HEK293 (cell line): ENCODE results near the gene FAM221A.

ENCODE experiments used
- MEIS1 ChIP-seq: sonication (generic); formaldehyde crosslinking; IDR thresholded peaks from 2 replicates; pipeline ENCODE4 v1.8.1; 2022; ENCODE audit warnings: missing genetic modification reagents, mild to moderate bottlenecking, borderline replicate concordance
- RBAK ChIP-seq: fragments of 450-650 bp; formaldehyde crosslinking; IDR thresholded peaks from 2 replicates; pipeline ENCODE4 v1.5.1; 2016; ENCODE audit warnings: missing biosample characterization, missing genetic modification characterization
- TCF7L2 ChIP-seq: IDR thresholded peaks from 2 replicates; pipeline ENCODE4 v1.6.1; 2011; ENCODE audit warnings: low read depth, mild to moderate bottlenecking, inconsistent platforms, low read length, moderate library complexity, borderline replicate concordance
- ZBTB26 ChIP-seq: fragments of 450-650 bp; formaldehyde crosslinking; optimal IDR thresholded peaks from 2 replicates; pipeline ENCODE3; 2016; ENCODE audit warnings: missing biosample characterization, mild to moderate bottlenecking, missing genetic modification characterization
- ZNF140 ChIP-seq: fragments of 450-650 bp; formaldehyde crosslinking; IDR thresholded peaks from 2 replicates; pipeline ENCODE4 v1.5.1; 2016; ENCODE audit warnings: missing biosample characterization, missing genetic modification characterization
- ZNF223 ChIP-seq: fragments of 450-650 bp; formaldehyde crosslinking; IDR thresholded peaks from 2 replicates; pipeline ENCODE4 v1.5.1; 2016; ENCODE audit warnings: missing biosample characterization, missing genetic modification characterization
- ZNF24 ChIP-seq: fragments of 450-650 bp; formaldehyde crosslinking; IDR thresholded peaks from 2 replicates; pipeline ENCODE4 v1.5.1; 2016; ENCODE audit warnings: missing biosample characterization, missing genetic modification characterization
- ZNF292 ChIP-seq: fragments of 450-650 bp; formaldehyde crosslinking; IDR thresholded peaks from 2 replicates; pipeline ENCODE4 v1.5.1; 2016; ENCODE audit warnings: low read depth, missing biosample characterization, missing genetic modification characterization, borderline replicate concordance
- ZNF423 ChIP-seq: fragments of 450-650 bp; formaldehyde crosslinking; IDR thresholded peaks from 2 replicates; pipeline ENCODE4 v1.5.1; 2016; ENCODE audit warnings: missing biosample characterization, missing genetic modification characterization
- ZNF530 ChIP-seq: fragments of 450-650 bp; formaldehyde crosslinking; IDR thresholded peaks from 2 replicates; pipeline ENCODE4 v1.5.1; 2016; ENCODE audit warnings: low read depth, missing biosample characterization, missing genetic modification characterization
- ZNF639 ChIP-seq: fragments of 450-650 bp; formaldehyde crosslinking; IDR thresholded peaks from 2 replicates; pipeline ENCODE4 v1.5.1; 2016; ENCODE audit warnings: missing biosample characterization, missing genetic modification characterization
- TF ChIP-seq, protein P1 (sequence below): fragments of 450-650 bp; formaldehyde crosslinking; IDR thresholded peaks from 2 replicates; pipeline ENCODE4 v1.5.1; 2016; ENCODE audit warnings: missing biosample characterization, missing genetic modification characterization
- TF ChIP-seq, protein P2 (sequence below): fragments of 450-650 bp; formaldehyde crosslinking; IDR thresholded peaks from 2 replicates; pipeline ENCODE4 v1.5.1; 2016; ENCODE audit warnings: missing biosample characterization, missing genetic modification characterization
- TF ChIP-seq, protein P3 (sequence below): fragments of 450-650 bp; formaldehyde crosslinking; conservative IDR thresholded peaks from 2 replicates; pipeline ENCODE4 v1.5.1; 2016; ENCODE audit warnings: low read depth, missing biosample characterization, missing genetic modification characterization

- TF ChIP-seq, protein P1, sequence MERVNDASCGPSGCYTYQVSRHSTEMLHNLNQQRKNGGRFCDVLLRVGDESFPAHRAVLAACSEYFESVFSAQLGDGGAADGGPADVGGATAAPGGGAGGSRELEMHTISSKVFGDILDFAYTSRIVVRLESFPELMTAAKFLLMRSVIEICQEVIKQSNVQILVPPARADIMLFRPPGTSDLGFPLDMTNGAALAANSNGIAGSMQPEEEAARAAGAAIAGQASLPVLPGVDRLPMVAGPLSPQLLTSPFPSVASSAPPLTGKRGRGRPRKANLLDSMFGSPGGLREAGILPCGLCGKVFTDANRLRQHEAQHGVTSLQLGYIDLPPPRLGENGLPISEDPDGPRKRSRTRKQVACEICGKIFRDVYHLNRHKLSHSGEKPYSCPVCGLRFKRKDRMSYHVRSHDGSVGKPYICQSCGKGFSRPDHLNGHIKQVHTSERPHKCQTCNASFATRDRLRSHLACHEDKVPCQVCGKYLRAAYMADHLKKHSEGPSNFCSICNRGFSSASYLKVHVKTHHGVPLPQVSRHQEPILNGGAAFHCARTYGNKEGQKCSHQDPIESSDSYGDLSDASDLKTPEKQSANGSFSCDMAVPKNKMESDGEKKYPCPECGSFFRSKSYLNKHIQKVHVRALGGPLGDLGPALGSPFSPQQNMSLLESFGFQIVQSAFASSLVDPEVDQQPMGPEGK (tag by site-specific recombination) = no peak
- TF ChIP-seq ZNF24 = no peak
- TF ChIP-seq, protein P2, sequence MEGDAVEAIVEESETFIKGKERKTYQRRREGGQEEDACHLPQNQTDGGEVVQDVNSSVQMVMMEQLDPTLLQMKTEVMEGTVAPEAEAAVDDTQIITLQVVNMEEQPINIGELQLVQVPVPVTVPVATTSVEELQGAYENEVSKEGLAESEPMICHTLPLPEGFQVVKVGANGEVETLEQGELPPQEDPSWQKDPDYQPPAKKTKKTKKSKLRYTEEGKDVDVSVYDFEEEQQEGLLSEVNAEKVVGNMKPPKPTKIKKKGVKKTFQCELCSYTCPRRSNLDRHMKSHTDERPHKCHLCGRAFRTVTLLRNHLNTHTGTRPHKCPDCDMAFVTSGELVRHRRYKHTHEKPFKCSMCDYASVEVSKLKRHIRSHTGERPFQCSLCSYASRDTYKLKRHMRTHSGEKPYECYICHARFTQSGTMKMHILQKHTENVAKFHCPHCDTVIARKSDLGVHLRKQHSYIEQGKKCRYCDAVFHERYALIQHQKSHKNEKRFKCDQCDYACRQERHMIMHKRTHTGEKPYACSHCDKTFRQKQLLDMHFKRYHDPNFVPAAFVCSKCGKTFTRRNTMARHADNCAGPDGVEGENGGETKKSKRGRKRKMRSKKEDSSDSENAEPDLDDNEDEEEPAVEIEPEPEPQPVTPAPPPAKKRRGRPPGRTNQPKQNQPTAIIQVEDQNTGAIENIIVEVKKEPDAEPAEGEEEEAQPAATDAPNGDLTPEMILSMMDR = no peak
- TF ChIP-seq, protein P3, sequence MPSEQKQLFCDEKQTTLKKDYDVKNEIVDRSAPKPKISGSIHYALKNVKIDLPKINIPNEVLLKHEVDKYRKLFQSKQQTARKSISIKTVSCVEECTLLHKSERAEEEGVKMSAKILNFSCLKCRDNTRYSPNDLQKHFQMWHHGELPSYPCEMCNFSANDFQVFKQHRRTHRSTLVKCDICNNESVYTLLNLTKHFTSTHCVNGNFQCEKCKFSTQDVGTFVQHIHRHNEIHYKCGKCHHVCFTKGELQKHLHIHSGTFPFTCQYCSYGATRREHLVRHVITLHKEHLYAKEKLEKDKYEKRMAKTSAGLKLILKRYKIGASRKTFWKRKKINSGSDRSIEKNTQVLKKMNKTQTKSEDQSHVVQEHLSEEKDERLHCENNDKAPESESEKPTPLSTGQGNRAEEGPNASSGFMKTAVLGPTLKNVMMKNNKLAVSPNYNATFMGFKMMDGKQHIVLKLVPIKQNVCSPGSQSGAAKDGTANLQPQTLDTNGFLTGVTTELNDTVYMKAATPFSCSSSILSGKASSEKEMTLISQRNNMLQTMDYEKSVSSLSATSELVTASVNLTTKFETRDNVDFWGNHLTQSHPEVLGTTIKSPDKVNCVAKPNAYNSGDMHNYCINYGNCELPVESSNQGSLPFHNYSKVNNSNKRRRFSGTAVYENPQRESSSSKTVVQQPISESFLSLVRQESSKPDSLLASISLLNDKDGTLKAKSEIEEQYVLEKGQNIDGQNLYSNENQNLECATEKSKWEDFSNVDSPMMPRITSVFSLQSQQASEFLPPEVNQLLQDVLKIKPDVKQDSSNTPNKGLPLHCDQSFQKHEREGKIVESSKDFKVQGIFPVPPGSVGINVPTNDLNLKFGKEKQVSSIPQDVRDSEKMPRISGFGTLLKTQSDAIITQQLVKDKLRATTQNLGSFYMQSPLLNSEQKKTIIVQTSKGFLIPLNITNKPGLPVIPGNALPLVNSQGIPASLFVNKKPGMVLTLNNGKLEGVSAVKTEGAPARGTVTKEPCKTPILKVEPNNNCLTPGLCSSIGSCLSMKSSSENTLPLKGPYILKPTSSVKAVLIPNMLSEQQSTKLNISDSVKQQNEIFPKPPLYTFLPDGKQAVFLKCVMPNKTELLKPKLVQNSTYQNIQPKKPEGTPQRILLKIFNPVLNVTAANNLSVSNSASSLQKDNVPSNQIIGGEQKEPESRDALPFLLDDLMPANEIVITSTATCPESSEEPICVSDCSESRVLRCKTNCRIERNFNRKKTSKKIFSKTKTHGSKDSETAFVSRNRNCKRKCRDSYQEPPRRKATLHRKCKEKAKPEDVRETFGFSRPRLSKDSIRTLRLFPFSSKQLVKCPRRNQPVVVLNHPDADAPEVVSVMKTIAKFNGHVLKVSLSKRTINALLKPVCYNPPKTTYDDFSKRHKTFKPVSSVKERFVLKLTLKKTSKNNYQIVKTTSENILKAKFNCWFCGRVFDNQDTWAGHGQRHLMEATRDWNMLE (tag by site-specific recombination) = no peak
- no peak for TF ChIP-seq ZNF530 (tag by site-specific recombination)
- TF ChIP-seq ZNF140 (tag by site-specific recombination) = no peak
- TF ChIP-seq ZBTB26 (tag by site-specific recombination) = no peak
- TF ChIP-seq RBAK (tag by site-specific recombination) = no peak
- no peak for TF ChIP-seq TCF7L2
- no peak for TF ChIP-seq ZNF223 (tag by site-specific recombination)
- no peak for TF ChIP-seq MEIS1 (CRISPR knock-in tag)
- no peak for TF ChIP-seq ZNF292 (tag by site-specific recombination)
- no peak for TF ChIP-seq ZNF639
- TF ChIP-seq ZNF423 (tag by site-specific recombination) = no peak
Observed at GRCh38 chr7:23689165-23689564, 9.2 kb downstream of the FAM221A start.
